Fibroblast of peridontal ligament (primary cell): Measurements from ENCODE around the gene UNKL.

Experiments
- DNase-seq: peaks from one replicate; pipeline ENCODE4 v3.0.0-alpha.2; 2010; ENCODE audit errors: extremely low read depth

Gene UNKL

GRCh38 chr16:1377406-1378010, 37.0 kb downstream of the UNKL start:
- no peak for DNase-seq

- no peak for DNase-seq
These were observed 38.6 kb downstream of the UNKL start for GRCh38 chr16:1375741-1376410.

- no peak for DNase-seq
These were observed 39.2 kb downstream of the UNKL start for GRCh38 chr16:1375298-1375640.

GRCh38 chr16:1374418-1375297, 39.8 kb downstream of the UNKL start:
- DNase-seq = no peak

GRCh38 chr16:1372292-1372950, 42.1 kb downstream of the UNKL start:
- DNase-seq = no peak

- DNase-seq = no peak
These were observed 43.2 kb downstream of the UNKL start for GRCh38 chr16:1371054-1371978.

- DNase-seq = no peak
These were observed 46.9 kb downstream of the UNKL start for GRCh38 chr16:1367486-1368174.

- DNase-seq = no peak
These were observed 47.7 kb downstream of the UNKL start for GRCh38 chr16:1366712-1367299.

- DNase-seq = no peak
These were observed 48.3 kb downstream of the UNKL start for GRCh38 chr16:1366060-1366711.

- DNase-seq = no peak
These were observed 50.0 kb downstream of the UNKL start for GRCh38 chr16:1364510-1364909.

GRCh38 chr16:1363501-1364041, 50.9 kb downstream of the UNKL start:
- peak; percentile 12 for DNase-seq

GRCh38 chr16:1362807-1363206, 51.7 kb downstream of the UNKL start:
- DNase-seq = no peak

- DNase-seq = no peak
These were observed 52.7 kb downstream of the UNKL start for GRCh38 chr16:1361685-1362360.

GRCh38 chr16:1357906-1358566, 56.5 kb downstream of the UNKL start:
- no peak for DNase-seq

GRCh38 chr16:1356061-1356900, 58.2 kb downstream of the UNKL start:
- DNase-seq = no peak

GRCh38 chr16:1355591-1355990, 58.9 kb downstream of the UNKL start:
- DNase-seq = no peak

GRCh38 chr16:1354815-1355540, 59.5 kb downstream of the UNKL start:
- DNase-seq = no peak
